HG02840 (cell line): ENCODE data around the gene HOXB1.

Source experiments
- ATAC-seq: cut with Tn5 transposase; IDR thresholded peaks from one replicate; pipeline ENCODE4 v1.9.1; 2021; ENCODE audit warnings: mild to moderate bottlenecking, moderate library complexity, moderate number of reproducible peaks; ENCODE audit not compliant: unreplicated experiment, low FRiP score

HOXB1 gene

DNA sequence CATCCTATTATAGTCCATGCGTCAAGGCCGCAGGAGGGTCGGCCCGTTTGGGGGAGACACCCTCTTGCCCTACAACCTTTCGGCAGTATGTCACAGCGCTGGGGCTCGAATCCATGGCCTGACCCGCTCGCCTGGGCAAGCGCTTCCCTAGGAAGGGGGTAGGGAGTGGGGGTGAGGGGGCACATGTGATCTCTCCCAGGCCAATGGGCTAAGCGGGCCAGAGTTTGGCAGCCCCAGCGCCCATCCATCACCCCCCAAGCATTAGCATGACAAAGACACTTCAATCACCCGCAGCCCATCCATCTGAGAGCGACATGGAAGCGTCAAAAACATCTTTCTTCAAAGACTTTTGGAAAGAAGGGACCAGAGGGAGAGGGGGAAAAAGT lies at the start of gene HOXB1:
TSS of gene HOXB1 (minus strand) at position 125 of the 386 bp plus-strand sequence. CDS start at position 18, 107 bp downstream.
- no peak for ATAC-seq

DNA sequence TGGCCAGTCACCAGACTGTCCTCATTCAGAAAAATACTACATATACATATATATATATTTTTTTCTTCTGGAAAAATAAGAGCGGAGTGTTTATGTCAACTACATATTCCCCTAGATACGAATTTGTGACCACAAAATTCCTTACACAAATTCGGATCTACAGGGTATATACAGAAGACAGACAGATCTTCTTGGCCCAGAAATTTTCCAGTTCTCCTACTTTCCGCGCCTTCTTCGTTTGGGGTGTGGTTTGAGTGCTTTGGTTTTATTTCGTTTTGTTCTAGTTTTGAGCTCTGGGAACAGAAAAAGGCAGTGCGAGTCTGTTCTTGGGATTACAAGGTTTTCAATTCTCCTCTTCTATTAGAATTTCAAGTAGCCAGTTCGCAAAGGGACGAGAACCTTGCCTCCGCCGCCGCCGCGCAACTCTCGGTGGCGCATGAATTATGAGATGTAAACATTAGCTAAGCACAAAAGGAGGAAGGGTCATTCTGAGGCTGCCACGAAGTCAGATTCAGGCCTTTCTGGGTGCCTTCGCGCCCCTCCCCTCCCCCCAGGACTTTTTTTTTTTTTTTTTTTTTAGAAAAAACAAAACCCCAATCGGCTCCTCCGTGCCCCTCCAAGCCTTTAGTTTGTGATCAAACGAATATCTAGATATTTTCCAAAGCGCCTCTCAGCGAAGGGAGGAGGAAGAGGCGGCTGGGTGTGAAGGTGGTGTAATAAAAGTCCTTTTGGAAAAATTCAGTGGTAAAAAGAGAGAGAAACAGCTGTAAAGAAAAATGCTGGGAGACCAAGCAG lies 49.1 kb upstream of the HOXB1 start:
- no peak for ATAC-seq

DNA sequence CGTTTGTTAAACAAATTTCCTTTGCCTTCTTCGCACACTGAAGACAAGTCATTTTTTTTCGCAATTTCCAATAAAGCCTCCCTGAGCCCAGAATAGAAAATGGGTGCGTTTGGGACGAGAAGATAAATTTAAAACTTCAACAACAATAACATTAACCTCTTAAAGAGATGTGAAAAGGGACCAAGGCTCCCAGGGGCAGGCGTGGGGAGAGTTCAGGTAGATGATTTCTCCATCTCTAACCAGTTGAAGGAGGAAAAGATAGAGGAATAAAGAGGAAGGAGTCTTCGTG lies 48.6 kb upstream of the HOXB1 start:
- no peak for ATAC-seq

DNA sequence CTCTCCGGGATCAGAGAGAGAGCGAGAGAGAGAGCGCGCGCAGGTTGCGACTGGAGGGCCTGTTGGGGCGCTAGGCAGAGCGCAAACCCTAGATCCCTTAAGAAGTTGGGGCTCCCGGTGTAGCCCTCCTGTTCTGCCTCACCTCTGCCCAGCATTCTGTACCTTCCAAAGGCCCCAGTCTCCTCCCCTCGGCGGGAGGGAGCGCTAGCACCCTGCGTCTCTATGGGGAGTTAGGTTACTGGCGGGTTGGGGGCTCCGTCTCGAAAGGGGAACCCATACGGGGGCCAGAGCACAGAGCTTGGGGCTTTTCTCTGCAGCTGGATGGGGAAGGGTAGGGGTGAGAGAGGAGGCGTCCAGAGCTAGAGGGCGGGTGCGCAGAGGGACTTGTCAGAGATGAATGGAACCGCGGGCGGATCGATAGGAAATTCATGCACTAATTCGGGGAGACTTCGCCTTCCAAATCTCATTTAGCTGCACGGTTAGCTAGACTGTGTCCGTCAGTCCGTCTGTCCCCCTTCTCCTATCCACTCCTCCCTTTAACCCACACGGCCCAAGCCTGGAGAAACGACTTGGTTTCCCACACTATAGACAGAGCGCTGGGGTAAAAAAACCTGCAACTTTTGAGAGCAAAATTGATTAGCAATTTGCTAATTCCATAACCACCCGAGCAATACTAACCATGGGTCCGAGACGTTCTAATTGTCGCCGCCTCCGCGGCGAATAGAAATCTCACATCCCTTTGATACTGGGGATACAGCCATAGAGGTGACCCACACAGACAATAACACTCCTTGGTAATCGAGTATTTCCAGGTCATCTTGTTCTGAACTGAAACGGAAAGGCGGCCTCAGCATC lies 48.0 kb upstream of the HOXB1 start:
- ATAC-seq = no peak

DNA sequence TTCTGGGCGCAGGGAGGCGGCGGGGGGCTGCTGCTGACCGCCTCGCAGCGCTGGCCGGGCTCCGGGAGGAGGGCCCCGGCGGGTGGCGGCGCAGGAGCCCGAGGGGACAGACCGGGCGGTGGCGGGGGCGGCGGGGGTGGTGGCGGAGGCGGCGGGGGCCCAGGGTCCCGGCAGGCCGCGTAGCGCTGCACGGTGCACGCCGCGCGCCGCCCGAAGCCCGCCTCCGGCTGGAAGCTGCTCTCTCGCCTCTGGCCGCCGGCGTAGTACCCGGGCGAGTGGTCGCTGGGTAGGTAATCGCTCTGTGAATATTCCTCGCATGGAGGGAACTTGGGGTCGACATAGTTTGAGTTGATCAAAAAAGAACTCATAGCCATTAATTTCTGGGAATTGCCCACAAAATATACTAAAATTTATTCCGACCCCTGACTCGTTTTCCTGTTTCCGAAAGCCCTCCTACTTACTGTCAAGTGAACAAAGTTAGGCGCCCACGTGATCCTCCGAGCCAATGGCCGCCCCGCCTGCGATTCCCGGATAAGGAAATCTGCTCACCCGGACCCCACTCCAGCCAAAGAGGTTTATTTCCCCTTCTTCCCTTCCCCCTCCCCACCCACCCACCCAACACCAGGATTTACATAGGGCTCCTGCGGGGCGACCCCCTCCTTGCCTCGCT lies 47.3 kb upstream of the HOXB1 start, which contains the start of gene HOXB4:
TSS of gene HOXB4 (minus strand) at position 405 of the 670 bp plus-strand sequence. CDS start at position 374, 31 bp downstream.
- ATAC-seq = no peak

DNA sequence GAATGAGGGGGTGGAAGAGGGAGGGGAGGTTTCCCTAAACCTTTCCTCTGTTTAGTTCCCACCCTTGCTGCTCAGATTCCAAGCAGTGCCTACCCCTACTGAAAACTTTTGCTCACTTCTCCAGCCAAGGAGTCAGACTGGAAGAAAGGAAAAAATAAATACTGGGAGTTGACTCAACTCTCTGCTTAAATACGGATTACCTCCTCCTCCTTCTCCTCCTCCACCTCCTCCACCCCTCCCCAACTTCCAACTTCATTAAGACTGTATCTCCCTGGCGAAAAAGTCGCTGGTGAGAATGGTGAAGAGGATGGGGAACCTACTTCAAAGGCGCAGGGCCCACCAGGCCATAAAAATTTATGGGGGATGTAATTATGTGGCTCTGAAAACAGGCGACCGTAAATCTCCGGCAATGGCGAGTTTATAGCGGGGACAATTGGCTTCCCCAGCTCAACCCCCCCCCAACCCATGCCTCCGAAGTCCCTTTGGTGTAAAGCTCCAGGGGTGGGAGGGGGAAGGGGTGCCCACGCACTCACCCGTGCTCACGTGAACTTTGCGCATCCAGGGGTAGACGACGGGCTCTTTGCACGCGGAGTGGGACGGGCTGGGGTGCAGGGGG lies 46.6 kb upstream of the HOXB1 start:
- ATAC-seq = no peak

DNA sequence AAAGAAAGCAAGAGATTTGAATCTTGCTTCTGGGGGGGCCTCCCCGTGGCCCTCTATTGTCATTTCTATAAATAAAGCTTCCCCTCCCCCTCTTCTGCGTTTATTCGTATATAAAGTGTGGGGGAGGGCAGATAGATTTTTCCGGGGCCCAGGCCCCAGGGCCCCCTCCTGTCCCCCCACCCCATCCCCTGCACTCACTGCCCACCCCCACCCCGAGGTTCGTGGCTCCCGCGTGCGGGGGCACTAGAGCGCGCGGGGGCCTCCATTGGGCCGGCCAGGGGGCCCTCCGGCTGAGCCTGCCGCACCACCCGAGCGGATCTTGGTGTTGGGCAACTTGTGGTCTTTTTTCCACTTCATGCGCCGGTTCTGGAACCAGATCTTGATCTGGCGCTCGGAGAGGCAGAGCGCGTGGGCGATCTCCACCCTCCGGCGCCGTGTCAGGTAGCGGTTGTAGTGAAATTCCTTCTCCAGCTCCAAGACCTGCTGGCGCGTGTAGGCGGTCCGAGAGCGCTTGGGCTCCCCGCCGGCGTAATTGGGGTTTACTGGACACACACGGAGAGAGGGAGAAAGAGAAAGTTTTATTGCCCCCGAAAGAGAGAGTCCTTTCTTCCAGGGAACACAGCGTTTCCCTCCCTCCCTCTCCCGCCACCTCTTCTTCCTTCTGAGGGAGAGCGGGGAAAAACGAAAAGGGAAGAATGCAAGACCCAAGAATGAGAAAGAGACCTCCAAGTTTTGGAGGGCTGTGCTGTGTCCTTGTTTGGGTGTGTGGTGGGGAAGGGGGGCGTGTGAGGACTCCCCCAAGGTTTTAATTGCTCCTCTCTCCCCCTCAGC lies 45.9 kb upstream of the HOXB1 start:
- ATAC-seq = no peak

DNA sequence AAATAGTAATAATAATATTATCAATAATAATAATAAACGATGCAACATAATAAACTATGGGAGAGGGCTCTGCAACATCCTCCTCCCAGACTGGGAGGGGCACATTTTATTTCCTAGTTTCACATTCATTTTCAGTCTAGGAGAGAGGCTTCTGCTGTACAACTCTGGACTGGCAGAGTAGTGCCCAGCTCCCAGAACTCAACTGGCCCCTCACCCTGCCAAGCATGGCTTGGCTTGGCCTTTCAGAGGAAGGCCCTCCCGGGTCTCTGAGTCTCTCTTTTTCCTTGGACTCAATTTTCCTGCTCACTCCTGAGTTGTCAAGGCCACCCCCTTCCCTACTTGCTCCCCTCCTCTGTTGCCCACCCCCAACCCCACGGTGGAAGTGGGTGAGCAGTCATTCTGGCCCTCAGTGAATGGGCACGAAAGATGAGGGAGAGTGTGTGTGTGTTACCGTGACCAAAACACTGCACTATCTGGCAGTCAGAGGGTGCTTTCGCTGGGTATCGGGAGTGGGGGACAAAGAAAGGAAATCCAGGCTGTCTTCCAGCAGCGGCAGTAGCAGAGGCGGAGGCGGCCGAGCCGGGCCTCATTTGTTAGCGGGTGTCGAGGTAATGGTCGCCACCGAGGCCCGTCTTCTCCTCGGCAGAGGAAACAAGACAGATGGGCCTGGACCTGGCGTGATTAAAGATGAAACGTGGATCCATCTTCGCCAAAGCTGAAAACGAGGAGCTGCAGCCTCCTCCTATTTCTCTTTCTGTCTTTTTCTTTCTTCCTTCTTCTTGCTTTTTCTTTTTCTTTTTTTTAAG lies 45.1 kb upstream of the HOXB1 start:
- ATAC-seq = no peak

DNA sequence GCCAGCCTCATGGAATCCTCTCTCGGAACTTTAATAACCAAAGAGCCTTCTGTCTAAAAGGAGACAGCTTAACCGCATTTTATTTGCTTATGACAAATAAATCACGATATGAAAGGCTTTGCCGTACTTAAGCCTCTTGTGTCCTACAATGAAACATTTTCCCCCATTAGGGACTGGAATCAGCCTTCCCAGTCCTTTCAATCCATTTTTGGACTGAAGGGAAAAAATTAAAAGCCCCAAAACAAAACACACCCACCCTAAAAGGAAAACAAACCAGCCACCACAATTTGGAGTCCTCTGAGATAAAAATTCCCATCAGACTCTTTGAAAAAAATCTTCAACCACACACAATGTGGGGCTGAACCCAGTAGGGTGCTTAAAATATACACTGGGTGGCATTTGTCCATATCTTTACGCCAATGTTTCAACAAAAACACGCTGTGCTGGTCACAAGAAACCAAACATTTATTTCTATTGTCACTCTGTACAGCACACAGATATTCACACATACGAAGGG lies 44.3 kb upstream of the HOXB1 start:
- ATAC-seq = no peak

DNA sequence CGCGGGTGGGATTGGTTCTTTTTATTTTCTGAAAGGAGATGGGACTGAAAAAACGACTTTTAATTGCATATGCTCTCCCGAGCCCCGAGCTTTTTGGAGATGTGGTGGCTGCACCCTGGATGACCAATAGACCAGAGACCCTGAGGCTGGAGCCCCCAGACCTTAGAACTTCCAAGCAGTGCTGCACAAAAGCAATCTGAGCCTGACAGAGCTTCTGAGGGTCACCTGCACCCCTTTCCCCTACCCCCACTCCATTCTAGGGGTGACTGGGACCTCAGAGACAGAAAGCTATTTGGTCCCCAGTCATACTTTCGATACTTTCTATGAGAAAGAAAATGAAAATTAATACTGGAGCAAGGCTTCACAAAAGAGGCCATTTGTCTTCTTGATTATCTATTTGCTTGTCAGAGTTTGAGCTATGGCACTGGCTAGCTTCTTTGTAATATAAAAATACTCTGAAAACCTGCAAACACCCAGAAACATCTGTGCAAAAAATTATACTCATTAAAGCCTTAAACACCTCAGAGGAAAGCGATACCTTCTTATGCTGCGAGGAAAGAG lies 43.8 kb upstream of the HOXB1 start:
- no peak for ATAC-seq

DNA sequence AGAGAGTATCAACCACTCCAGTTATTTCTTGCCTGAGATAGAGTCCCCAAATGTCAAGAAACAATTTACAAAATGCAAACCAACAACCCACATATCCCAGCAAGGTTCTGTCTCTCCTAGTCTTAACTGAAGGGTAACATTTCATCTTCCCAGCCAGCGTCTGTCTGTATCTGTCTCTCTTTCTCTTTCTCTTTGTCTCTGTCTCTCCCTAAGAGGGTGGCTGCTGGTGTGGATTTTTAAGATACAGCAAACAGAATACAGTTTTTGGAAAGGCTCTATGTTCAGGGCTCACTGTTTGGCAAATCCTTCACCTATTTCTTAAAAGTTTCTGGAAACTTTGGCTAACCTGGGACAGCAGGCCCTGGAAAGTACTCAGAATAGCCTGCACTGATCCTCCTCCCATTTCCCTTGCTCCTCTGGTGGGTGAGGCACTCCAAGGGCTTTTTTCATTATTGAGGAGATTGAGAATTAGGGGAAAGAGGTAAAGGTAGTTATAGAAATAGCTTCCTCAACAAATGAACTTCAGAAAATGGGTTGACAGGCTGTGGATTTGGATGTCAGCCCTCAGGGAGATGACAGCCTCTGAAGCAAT lies 41.1 kb upstream of the HOXB1 start:
- ATAC-seq = no peak

DNA sequence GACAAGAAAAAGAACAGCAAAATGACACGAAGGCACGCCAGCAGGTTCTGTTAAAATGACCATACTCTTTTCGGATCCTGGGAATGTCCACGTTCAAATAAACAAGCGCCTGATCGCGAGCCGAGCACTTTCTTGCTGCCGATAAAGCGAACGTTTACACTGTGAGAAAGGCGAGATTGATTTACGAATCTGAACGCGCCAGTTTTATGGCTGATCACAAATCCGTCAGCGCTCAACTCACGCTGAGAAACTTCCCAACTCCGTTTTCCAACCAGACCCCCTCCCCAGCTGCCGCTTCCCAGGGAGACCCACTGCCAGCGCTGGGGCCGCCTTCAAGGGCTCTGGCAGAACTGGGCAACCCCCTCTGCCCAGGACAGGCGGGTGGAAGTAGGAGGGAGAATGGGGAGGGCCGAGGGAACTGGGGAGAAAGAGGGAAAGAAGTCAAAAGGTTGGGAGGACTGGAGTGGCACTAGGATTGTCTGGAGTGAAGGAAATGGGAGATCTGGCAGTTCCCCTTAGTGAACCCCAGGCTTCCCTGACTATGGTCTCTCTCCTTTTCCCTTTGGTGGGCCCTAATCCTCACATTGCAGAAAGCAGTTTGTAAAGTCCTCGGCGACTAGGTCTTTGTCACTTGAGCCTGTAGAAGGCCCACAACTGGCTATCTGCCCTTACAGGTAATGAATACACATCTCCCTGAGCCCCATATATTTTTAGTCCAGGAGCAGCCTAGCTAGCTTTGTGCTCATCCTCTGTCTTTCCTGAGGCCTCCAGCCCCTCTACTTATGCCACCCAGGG lies 40.4 kb upstream of the HOXB1 start:
- no peak for ATAC-seq

DNA sequence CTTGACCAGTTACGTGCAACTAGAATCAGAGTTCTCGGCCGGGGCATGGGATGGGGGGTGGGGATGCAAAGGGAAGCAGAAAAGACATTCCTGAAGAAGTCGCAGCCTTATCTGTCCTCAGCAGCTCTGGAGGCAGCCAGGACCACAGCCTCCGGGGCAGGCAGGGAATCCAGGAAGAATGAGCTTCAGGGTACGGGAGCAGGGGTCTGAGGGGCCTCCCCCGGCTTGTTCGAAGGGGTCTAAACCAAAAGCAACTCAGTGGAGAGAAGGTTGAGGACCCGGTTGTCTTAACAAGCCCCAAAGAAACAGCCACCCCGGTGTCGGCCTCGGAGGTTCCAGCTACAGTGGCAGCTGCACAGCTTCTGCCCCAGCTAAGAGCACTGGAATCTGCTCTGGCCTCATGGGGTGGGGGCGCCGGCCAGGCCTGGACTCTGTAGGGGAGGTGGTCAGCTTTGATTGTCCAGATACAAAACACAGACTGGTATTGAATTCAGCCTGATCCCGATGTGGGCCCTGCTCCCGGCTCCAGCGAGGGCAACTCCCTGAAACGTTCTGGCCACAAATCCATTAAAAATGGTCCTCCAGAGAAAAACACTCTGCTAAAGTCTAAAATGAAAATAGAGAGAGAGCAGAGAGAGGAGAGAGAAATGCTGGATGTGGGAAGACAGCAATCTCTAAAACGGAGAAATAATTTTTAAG lies 39.7 kb upstream of the HOXB1 start:
- ATAC-seq = no peak

DNA sequence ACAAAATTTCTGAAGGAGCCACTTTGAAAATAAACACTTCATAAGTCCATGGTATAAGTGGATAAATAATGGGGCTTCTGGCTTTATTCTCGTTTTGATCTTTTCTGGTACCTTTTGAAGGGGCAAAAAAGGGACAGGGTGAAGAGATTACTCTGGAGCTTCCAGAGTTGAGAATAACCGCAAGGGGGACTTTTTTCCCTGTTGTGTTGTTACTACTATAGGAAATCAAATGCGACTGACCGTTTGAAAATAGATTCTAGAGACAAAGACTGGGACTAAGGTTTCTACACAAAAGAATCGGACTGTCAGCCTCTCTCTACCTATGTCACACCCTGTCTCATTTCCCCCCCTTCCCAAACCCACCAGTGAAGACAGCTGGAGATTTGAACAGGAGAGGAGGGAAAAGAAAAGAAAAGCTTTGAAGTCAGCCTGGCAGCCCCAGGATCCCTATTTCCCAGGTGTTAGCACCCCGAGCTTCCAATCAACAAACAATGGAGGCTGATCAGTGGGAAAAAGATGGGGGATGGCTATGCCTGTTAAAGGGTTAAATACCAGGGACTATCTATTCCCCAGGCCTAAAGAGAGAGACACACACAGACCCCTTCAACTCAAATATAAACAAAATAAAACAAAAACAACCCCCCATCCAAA lies 39.0 kb upstream of the HOXB1 start:
- ATAC-seq = no peak

DNA sequence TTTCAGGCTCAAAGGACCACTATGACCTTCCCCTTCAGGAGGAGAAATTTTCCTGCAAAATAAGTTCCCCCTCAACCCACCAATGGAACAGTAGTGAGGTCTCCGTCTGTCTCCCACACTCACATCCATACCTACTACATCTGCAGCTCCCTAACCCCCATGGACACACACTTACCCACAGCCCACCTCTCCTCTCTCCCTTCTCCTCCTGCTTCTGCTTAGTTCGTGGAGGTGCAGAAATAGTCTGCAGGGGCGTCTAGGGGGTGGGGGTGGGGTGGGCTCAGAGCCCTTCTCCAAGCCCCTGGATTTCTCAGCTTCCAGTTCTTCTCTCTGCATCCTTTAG lies 38.4 kb upstream of the HOXB1 start:
- no peak for ATAC-seq

DNA sequence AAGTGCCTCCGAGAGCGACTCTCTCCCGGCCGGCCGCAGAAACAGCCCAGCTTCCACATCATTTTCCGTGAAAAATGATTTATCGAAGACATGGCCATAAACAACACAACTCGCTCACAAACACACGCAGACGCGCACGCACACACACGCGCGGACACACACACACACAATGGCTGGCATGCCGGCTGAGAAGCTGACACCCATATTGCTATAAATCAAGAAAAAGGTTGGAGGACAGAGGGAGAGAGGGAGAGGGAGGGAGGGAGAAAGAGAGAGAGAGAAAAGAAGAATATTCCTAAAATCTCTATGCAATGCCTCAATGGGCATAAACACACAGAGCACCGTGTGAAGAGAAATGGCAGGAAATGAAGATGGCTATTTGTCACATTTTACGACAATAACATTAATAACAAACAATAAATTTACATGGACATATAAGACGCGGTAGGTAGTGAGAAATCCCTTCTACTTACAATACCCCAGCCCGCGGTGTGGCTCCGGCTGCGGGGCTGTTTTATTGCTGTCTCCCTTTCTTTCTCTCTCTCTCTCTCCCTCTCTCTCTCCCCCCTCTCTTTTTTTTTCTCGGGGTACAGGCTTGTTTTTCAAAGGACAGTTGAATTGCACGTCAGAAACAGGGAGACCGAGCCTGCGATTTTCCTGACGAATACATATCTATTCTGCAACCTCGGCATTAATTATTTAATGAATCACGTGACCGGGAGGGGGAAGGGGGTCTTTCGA lies 37.9 kb upstream of the HOXB1 start:
- no peak for ATAC-seq
